HG03432 (cell line): Measurements from ENCODE around the gene CATSPERZ.
A peak's percentile ranks its signal among the peaks of the same experiment; 100 is the strongest.

Experiments used
- ATAC-seq: cut with Tn5 transposase; IDR thresholded peaks from one replicate; pipeline ENCODE4 v1.9.1; 2021; ENCODE audit warnings: mild to moderate bottlenecking, moderate library complexity; ENCODE audit not compliant: unreplicated experiment

Gene CATSPERZ

GRCh38 chr11:64284962-64285884, 14.9 kb upstream of the CATSPERZ start, which contains the start of gene GPR137:
TSS of gene GPR137 (plus strand) at chr11:64285848. CDS start at chr11:64286525, 677 bp downstream.
- ATAC-seq: peak; percentile 69

- ATAC-seq: no peak
Measured at GRCh38 chr11:64285885-64286800, 14.0 kb upstream of the CATSPERZ start.

GRCh38 chr11:64286801-64287159, 13.4 kb upstream of the CATSPERZ start:
- ATAC-seq: no peak

GRCh38 chr11:64287676-64288352, 12.3 kb upstream of the CATSPERZ start:
- no peak for ATAC-seq

- no peak for ATAC-seq
Measured at GRCh38 chr11:64288353-64288750, 11.8 kb upstream of the CATSPERZ start.

GRCh38 chr11:64289002-64289564, 11.1 kb upstream of the CATSPERZ start:
- ATAC-seq: no peak

GRCh38 chr11:64290352-64291261, 9.6 kb upstream of the CATSPERZ start:
- no peak for ATAC-seq

- ATAC-seq: no peak
Measured at GRCh38 chr11:64291262-64291751, 8.9 kb upstream of the CATSPERZ start, which contains the start of gene KCNK4. TSS of gene KCNK4 (plus strand) at chr11:64291302. CDS start at chr11:64293019, 1,717 bp downstream.

- ATAC-seq: no peak
Measured at GRCh38 chr11:64291752-64292459, 8.3 kb upstream of the CATSPERZ start.

GRCh38 chr11:64292460-64293254, 7.5 kb upstream of the CATSPERZ start:
- ATAC-seq: no peak

- ATAC-seq: no peak
Measured at GRCh38 chr11:64294774-64295173, 5.4 kb upstream of the CATSPERZ start.

- ATAC-seq: no peak
Measured at GRCh38 chr11:64295760-64296159, 4.4 kb upstream of the CATSPERZ start.

- ATAC-seq: no peak
Measured at GRCh38 chr11:64296236-64296635, 3.9 kb upstream of the CATSPERZ start.

- no peak for ATAC-seq
Measured at GRCh38 chr11:64296830-64297698, 3.1 kb upstream of the CATSPERZ start.

GRCh38 chr11:64297699-64298358, 2.3 kb upstream of the CATSPERZ start:
- ATAC-seq: no peak
